GM12878 (cell line): ENCODE results near the gene UAP1L1.

Experiments
- CEBPB ChIP-seq, 2 experiments: fragments of 150-350 bp in 1 of 2; IDR thresholded peaks; 2 replicates each; pipeline ENCODE4 v1.6.1; 2012 to 2014; ENCODE audit warnings: low read depth in 2 of 2, low read length in 2 of 2, borderline replicate concordance in 1 of 2, inconsistent platforms in 1 of 2
- RCOR1 ChIP-seq: conservative IDR thresholded peaks from 2 replicates; pipeline ENCODE4 v1.6.1; 2012; ENCODE audit warnings: low read depth, low read length, improper control_type of control experiment
- TARDBP ChIP-seq: IDR thresholded peaks from 2 replicates; pipeline ENCODE4 v1.6.1; 2016; ENCODE audit warnings: borderline replicate concordance
- TF ChIP-seq, protein P1 (sequence below): IDR thresholded peaks from 2 replicates; pipeline ENCODE4 v1.6.1; 2012; ENCODE audit warnings: improper control_type of control experiment, low read depth, low read length; ENCODE audit not compliant: insufficient replicate concordance

- TF ChIP-seq, protein P1, sequence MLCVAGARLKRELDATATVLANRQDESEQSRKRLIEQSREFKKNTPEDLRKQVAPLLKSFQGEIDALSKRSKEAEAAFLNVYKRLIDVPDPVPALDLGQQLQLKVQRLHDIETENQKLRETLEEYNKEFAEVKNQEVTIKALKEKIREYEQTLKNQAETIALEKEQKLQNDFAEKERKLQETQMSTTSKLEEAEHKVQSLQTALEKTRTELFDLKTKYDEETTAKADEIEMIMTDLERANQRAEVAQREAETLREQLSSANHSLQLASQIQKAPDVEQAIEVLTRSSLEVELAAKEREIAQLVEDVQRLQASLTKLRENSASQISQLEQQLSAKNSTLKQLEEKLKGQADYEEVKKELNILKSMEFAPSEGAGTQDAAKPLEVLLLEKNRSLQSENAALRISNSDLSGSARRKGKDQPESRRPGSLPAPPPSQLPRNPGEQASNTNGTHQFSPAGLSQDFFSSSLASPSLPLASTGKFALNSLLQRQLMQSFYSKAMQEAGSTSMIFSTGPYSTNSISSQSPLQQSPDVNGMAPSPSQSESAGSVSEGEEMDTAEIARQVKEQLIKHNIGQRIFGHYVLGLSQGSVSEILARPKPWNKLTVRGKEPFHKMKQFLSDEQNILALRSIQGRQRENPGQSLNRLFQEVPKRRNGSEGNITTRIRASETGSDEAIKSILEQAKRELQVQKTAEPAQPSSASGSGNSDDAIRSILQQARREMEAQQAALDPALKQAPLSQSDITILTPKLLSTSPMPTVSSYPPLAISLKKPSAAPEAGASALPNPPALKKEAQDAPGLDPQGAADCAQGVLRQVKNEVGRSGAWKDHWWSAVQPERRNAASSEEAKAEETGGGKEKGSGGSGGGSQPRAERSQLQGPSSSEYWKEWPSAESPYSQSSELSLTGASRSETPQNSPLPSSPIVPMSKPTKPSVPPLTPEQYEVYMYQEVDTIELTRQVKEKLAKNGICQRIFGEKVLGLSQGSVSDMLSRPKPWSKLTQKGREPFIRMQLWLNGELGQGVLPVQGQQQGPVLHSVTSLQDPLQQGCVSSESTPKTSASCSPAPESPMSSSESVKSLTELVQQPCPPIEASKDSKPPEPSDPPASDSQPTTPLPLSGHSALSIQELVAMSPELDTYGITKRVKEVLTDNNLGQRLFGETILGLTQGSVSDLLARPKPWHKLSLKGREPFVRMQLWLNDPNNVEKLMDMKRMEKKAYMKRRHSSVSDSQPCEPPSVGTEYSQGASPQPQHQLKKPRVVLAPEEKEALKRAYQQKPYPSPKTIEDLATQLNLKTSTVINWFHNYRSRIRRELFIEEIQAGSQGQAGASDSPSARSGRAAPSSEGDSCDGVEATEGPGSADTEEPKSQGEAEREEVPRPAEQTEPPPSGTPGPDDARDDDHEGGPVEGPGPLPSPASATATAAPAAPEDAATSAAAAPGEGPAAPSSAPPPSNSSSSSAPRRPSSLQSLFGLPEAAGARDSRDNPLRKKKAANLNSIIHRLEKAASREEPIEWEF = no peak
- TF ChIP-seq RCOR1 (no peak), TARDBP (no peak), CEBPB (IDR thresholded peaks at IDR 0.05; ENCODE audit: borderline replicate concordance in 1 of 2, low read depth in 2 of 2, low read length in 2 of 2) (no peak)
Observed at GRCh38 chr9:137034039-137034708, 43.1 kb upstream of the UAP1L1 start.
